ENCODE results near the gene KRT27.

KRT27 gene

GRCh38 chr17:40793832-40794231, 11.5 kb upstream of the KRT27 start:
- DNase-seq: no peak
- TF ChIP-seq, protein P1, sequence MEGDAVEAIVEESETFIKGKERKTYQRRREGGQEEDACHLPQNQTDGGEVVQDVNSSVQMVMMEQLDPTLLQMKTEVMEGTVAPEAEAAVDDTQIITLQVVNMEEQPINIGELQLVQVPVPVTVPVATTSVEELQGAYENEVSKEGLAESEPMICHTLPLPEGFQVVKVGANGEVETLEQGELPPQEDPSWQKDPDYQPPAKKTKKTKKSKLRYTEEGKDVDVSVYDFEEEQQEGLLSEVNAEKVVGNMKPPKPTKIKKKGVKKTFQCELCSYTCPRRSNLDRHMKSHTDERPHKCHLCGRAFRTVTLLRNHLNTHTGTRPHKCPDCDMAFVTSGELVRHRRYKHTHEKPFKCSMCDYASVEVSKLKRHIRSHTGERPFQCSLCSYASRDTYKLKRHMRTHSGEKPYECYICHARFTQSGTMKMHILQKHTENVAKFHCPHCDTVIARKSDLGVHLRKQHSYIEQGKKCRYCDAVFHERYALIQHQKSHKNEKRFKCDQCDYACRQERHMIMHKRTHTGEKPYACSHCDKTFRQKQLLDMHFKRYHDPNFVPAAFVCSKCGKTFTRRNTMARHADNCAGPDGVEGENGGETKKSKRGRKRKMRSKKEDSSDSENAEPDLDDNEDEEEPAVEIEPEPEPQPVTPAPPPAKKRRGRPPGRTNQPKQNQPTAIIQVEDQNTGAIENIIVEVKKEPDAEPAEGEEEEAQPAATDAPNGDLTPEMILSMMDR (IDR thresholded peaks at IDR 0.05; ENCODE audit: low read depth, low read length, missing control alignments): no peak
- Histone ChIP-seq H3K27ac (no peak overlapping the region), H3K27me3 (replicated peaks) (no peaks in the 10 kb centered on the region), H3K36me3 (replicated peaks) (no peaks in the 10 kb centered on the region), H3K4me3 (ENCODE audit: low read depth, low read length) (no peak overlapping the region)
- in situ Hi-C loops (cut with HindIII; ENCODE audit: low pct_ligation_motif_present, low sequenced_read_pairs): no loop called here

DNA sequence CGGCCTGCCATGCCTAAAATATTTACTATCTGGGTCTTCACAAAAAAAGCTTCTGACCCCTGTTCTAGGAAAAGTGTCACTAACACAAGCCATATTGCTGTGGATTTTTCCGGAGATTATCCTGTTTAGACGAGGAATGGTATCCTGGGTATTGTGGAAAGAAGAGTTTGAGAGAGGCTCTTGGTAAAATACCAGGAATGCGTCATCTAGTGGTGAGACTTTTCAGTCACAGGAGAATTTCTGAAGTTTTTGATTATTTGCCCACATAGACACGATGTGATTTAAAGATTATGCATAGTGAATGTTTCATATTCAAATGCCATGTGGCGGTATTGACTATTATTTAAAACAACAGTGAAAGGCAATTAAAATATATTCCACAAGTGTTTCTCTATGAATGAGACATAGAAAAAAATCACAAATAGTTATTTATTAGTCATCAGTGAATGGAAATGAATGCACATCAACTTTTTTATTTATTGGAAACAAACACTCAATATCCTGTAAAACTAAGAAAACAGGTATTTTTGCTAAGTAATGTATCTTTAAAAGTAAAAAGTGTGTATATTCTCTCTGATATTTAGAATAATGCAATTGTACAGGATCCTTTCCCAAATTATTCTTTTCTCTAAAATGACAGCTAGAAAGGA, 9.6 kb upstream of the KRT27 start:
- H3K27me3 ChIP-seq (replicated peaks): no peaks in the 10 kb centered on the region
- TF ChIP-seq, protein P1 (IDR thresholded peaks at IDR 0.05; ENCODE audit: low read depth, low read length, missing control alignments): peak; percentile 56
- DNase-seq: peak; percentile 17
- no peak overlapping the region for H3K4me3 ChIP-seq (ENCODE audit: low read depth, low read length)
- in situ Hi-C loops (cut with HindIII; ENCODE audit: low pct_ligation_motif_present, low sequenced_read_pairs): no loop called here
- no peak overlapping the region for H3K27ac ChIP-seq
- no peaks in the 10 kb centered on the region for H3K36me3 ChIP-seq (replicated peaks)

DNA sequence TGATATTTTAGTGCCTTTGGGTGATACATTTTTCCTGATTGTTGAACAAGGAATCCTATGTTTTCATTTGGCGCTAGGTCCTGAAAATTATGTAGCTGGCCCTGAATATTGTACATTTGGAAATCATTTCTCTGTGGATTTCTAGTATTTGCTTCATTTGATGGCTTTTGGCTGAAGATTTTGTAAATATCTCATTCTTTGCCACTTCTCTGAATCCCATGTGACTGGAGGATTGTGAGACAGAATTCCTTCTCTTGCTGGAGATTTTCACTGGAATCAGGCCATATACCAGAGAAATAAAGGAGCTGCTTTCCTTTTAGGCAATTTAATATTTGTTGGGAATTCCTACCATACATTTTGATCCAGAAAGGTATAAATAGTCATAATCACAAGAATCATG, 8.8 kb upstream of the KRT27 start:
- in situ Hi-C loops (cut with HindIII; ENCODE audit: low pct_ligation_motif_present, low sequenced_read_pairs): no loop called here
- H3K36me3 ChIP-seq (replicated peaks): no peaks in the 10 kb centered on the region
- DNase-seq: no peak
- TF ChIP-seq, protein P1 (IDR thresholded peaks at IDR 0.05; ENCODE audit: low read depth, low read length, missing control alignments): no peak
- no peak overlapping the region for H3K4me3 ChIP-seq (ENCODE audit: low read depth, low read length)
- no peak overlapping the region for H3K27ac ChIP-seq
- H3K27me3 ChIP-seq (replicated peaks): no peaks in the 10 kb centered on the region

DNA sequence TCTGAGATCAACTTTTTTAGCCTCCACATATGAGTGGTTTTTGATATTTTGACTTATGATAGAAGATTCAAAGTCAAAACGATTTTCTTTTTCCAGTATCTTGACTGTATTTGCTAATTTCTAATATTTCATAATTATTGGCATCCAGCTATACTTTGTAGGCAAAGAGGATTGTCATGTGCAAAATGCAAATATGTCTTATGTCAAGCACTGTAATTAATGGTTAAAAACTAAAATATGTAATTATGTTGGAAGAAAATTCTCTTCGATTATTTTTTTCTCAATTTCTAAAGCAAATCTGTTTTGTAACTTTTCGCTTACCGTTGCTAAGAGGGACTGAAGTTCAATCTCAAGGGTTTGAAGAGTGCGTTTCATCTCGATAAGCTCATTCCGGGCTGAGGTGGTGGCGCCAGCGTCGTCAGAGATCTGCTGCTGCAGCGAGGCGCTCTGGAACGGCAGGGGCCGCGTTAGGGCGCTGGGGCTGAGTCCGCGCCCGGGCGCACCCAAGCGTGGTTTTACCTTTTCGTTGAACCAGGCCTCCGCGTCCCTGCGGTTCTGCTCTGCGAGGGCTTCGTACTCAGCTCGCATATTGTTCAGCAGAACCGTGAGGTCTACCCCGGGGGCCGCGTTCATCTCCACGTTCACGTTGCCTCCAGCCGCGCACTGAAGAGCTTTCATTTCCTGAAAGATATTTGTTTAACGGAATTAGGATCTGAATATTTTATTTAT, 3.0 kb downstream of the KRT27 start:
- in situ Hi-C loops (cut with HindIII; ENCODE audit: low pct_ligation_motif_present, low sequenced_read_pairs): no loop called here
- H3K36me3 ChIP-seq (replicated peaks): no peaks in the 10 kb centered on the region
- TF ChIP-seq, protein P1 (IDR thresholded peaks at IDR 0.05; ENCODE audit: low read depth, low read length, missing control alignments): no peak
- no peak overlapping the region for H3K27ac ChIP-seq
- H3K27me3 ChIP-seq (replicated peaks): peaks cover 11% of the 10 kb centered on the region
- peak overlapping the region; percentile 15 for H3K4me3 ChIP-seq (ENCODE audit: low read depth, low read length)
- DNase-seq: no peak

DNA sequence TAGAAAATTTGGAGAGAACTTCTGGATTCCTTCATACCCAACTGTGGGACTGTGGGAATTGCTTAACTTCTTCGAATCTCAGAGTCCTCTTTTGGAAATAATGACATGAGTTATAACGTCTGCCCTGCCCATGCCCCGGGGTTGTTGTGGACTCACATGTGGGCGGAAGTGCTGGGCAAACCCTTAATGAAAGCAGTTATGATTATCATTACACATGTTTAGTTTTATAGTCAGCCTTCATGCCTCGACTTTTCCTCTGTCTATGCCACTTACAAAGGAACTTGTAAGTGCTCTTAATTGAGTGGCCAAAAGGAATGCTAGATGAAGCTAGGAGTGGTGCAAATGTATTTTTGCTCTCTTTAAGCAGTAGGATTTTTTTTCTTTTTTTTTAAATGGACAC, 3.9 kb downstream of the KRT27 start:
- Histone ChIP-seq H3K4me3 (ENCODE audit: low read depth, low read length) (no peak overlapping the region), H3K36me3 (replicated peaks) (no peaks in the 10 kb centered on the region), H3K27ac (no peak overlapping the region), H3K27me3 (replicated peaks) (peaks cover 11% of the 10 kb centered on the region)
- in situ Hi-C loops (cut with HindIII; ENCODE audit: low pct_ligation_motif_present, low sequenced_read_pairs): no loop called here
- DNase-seq: no peak
- TF ChIP-seq, protein P1 (IDR thresholded peaks at IDR 0.05; ENCODE audit: low read depth, low read length, missing control alignments): no peak

Data from brain microvascular endothelial cell (primary cell).